GM12878 (cell line): ENCODE results near the gene CNDP2. TPM values are rescaled to one million over a fixed set of nuclear protein-coding genes. Genes with fewer than 3 reads are reported as not detected.

ENCODE experiments used
- ATAC-seq: fragments of 200-7000 bp; cut with Tn5 transposase; 3 replicates; pipeline ENCODE4 v1.9.1; 2020; ENCODE audit warnings: mild to moderate bottlenecking, moderate library complexity
- BruUV-seq: library from RNA; stranded (reverse); fragments of 400-500 nt; replicated peaks from 2 replicates; lab custom pipeline; 2021; lab: Mats Ljungman, UMichigan
- CTCF ChIA-PET: fragments of 300-600 bp; sonication (Branson Sonifier 250); formaldehyde crosslinking; extraction: SDS; loops from one replicate; lab custom pipeline; 2021; ENCODE audit warnings: inconsistent platforms; lab: Yijun Ruan, JAX
- POLR2A ChIA-PET: fragments of 350-600 bp; formaldehyde crosslinking; extraction: SDS; loops from one replicate; lab custom pipeline; 2021; ENCODE audit warnings: inconsistent platforms; lab: Charles Lee
- RAD21 ChIA-PET: fragments of 300-600 bp; sonication (Branson Sonifier 250); formaldehyde crosslinking; loops from one replicate; lab custom pipeline; 2023; ENCODE audit warnings: antibody characterized with exemption; ENCODE audit not compliant: unreplicated experiment; lab: Charles Lee
- SMC1A ChIA-PET: fragments of 300-600 bp; sonication (Branson Sonifier 250); formaldehyde crosslinking; loops from one replicate; lab custom pipeline; 2023; ENCODE audit not compliant: unreplicated experiment, uncharacterized antibody; lab: Charles Lee
- DNase-seq: peaks from one replicate; pipeline ENCODE4 v3.0.0-alpha.2; 2011; ENCODE audit warnings: low read depth, low spot score
- FAIRE-seq: peaks from 3 replicates; lab custom pipeline; 2011; peaks lifted over from hg19 to GRCh38; lab: Jason Lieb, UNC
- H2AFZ ChIP-seq: 2 replicates; pipeline ENCODE4 v1.6.0; 2011; ENCODE audit warnings: low read depth, low read length, control low read depth; ENCODE audit not compliant: control insufficient read depth
- H3K27ac ChIP-seq: 2 replicates; pipeline ENCODE4 v1.5.1; 2011; ENCODE audit warnings: control low read depth; ENCODE audit not compliant: control insufficient read depth, insufficient read depth
- H3K27me3 ChIP-seq, 2 experiments: replicated peaks in 1 of 2; 2 replicates each; pipeline versions ENCODE4 v1.6.0 to v1.6.1; 2011; ENCODE audit warnings: low read length in 1 of 2; ENCODE audit not compliant: control insufficient read depth in 2 of 2, insufficient read depth in 2 of 2
- H3K36me3 ChIP-seq, 2 experiments: 2 replicates each; pipeline ENCODE4 v1.5.1; 2011; ENCODE audit warnings: low read length in 1 of 2; ENCODE audit not compliant: control insufficient read depth in 2 of 2, insufficient read depth in 2 of 2
- H3K4me1 ChIP-seq: 2 replicates; pipeline ENCODE4 v1.6.1; 2011; ENCODE audit warnings: mild to moderate bottlenecking, low read length, moderate library complexity, mixed read lengths; ENCODE audit not compliant: control insufficient read depth, insufficient read depth
- H3K4me2 ChIP-seq: 2 replicates; pipeline ENCODE4 v1.6.0; 2011; ENCODE audit warnings: control low read depth; ENCODE audit not compliant: control insufficient read depth, insufficient read depth
- H3K4me3 ChIP-seq: fragments of 200-600 bp; sonication (generic); 2 replicates; pipeline ENCODE4 v1.5.1; 2016
- H3K79me2 ChIP-seq: 2 replicates; pipeline ENCODE4 v1.6.0; 2011; ENCODE audit warnings: low read length; ENCODE audit not compliant: control insufficient read depth, insufficient read depth
- H3K9ac ChIP-seq: 2 replicates; pipeline ENCODE4 v1.8.0; 2011; ENCODE audit warnings: low read length, control low read depth, mixed read lengths; ENCODE audit not compliant: control insufficient read depth, insufficient read depth
- H3K9me3 ChIP-seq: replicated peaks from 3 replicates; pipeline ENCODE4 v1.5.1; 2011; ENCODE audit warnings: mild to moderate bottlenecking, low read length; ENCODE audit not compliant: control insufficient read depth, insufficient read depth
- H4K20me1 ChIP-seq: 2 replicates; pipeline ENCODE4 v1.6.0; 2011; ENCODE audit not compliant: control insufficient read depth, insufficient read depth
- BACH1 ChIP-seq: fragments of 450-650 bp; IDR thresholded peaks from 2 replicates; pipeline ENCODE4 v1.6.1; 2017; ENCODE audit warnings: mild to moderate bottlenecking, borderline replicate concordance
- CHD4 ChIP-seq: fragments of 200-600 bp; sonication (generic); IDR thresholded peaks from 2 replicates; pipeline ENCODE4 v1.6.1; 2016; ENCODE audit warnings: mild to moderate bottlenecking
- KLF5 ChIP-seq: fragments of 450-650 bp; IDR thresholded peaks from 2 replicates; pipeline ENCODE4 v1.6.1; 2014; ENCODE audit warnings: mild to moderate bottlenecking; ENCODE audit not compliant: partially characterized antibody
- NBN ChIP-seq: fragments of 450-650 bp; IDR thresholded peaks from 2 replicates; pipeline ENCODE4 v1.6.1; 2016
- POLR2A ChIP-seq: IDR thresholded peaks from 2 replicates; pipeline ENCODE4 v1.6.1; 2011; ENCODE audit warnings: low read depth, mild to moderate bottlenecking, low read length
- RB1 ChIP-seq: fragments of 450-650 bp; formaldehyde crosslinking; IDR thresholded peaks from 2 replicates; pipeline ENCODE4 v1.6.1; 2017; ENCODE audit warnings: mild to moderate bottlenecking, borderline replicate concordance
- RBBP5 ChIP-seq: fragments of 200-600 bp; sonication (generic); conservative IDR thresholded peaks from 2 replicates; pipeline ENCODE4 v1.6.1; 2016
- RELB ChIP-seq: fragments of 450-650 bp; IDR thresholded peaks from 2 replicates; pipeline ENCODE4 v1.6.1; 2017; ENCODE audit warnings: low read depth, mild to moderate bottlenecking, moderate library complexity
- RFX5 ChIP-seq: IDR thresholded peaks from 2 replicates; pipeline ENCODE4 v1.6.1; 2011; ENCODE audit warnings: low read depth, low read length, improper control_type of control experiment
- SIX5 ChIP-seq: IDR thresholded peaks from 2 replicates; pipeline ENCODE4 v1.6.1; 2011; ENCODE audit warnings: mild to moderate bottlenecking, low read depth, low read length, moderate library complexity; ENCODE audit not compliant: severe bottlenecking
- SKIL ChIP-seq: fragments of 450-650 bp; IDR thresholded peaks from 2 replicates; pipeline ENCODE4 v1.6.1; 2017; ENCODE audit warnings: mild to moderate bottlenecking, low read depth, inconsistent platforms; ENCODE audit not compliant: poor library complexity, severe bottlenecking
- SMC3 ChIP-seq: IDR thresholded peaks from 2 replicates; pipeline ENCODE4 v1.6.1; 2011; ENCODE audit warnings: low read length, improper control_type of control experiment, borderline replicate concordance
- SREBF1 ChIP-seq: IDR thresholded peaks from 2 replicates; pipeline ENCODE4 v1.6.1; 2012; ENCODE audit warnings: mild to moderate bottlenecking, low read length
- STAT1 ChIP-seq: fragments of 450-650 bp; conservative IDR thresholded peaks from 2 replicates; pipeline ENCODE4 v1.6.1; 2014; ENCODE audit warnings: antibody characterized with exemption, mild to moderate bottlenecking
- TARDBP ChIP-seq: IDR thresholded peaks from 2 replicates; pipeline ENCODE4 v1.6.1; 2016; ENCODE audit warnings: borderline replicate concordance
- ZNF207 ChIP-seq: fragments of 450-650 bp; IDR thresholded peaks from 2 replicates; pipeline ENCODE4 v1.6.1; 2014; ENCODE audit warnings: antibody characterized with exemption, mild to moderate bottlenecking, borderline replicate concordance
- ZSCAN29 ChIP-seq: fragments of 450-650 bp; IDR thresholded peaks from 2 replicates; pipeline ENCODE4 v1.6.1; 2017; ENCODE audit warnings: mild to moderate bottlenecking, moderate library complexity
- WGBS: methylation state at CpG from one replicate; pipeline ENCODE4 v1.1.6; 2016; ENCODE audit warnings: low lambda C conversion rate; ENCODE audit not compliant: insufficient replicate concordance, insufficient coverage; ENCODE audit errors: missing lambda C conversion rate; 5-methylcytosine and 5-hydroxymethylcytosine counted together
- in situ Hi-C: fragments of 300-500 bp; cut with MboI; formaldehyde crosslinking; loops from 9 replicates; pipeline ENCODE4 v1.14.3; 2018; ENCODE audit warnings: mixed read lengths
- intact Hi-C: fragments of 100-400 bp; cut with micrococcal nuclease; formaldehyde crosslinking; loops from one replicate; pipeline ENCODE4 v1.14.2; 2022; ENCODE audit not compliant: unreplicated experiment
- polyA plus RNA-seq, 11 experiments: library from polyadenylated mRNA; depleted of rRNA in 4 of 11; unstranded in 6 of 11; stranded (reverse) in 5 of 11; fragments of >200 nt; fragmentation: Nextera tagmentation in 4 of 11; fragmentation: Illumina TruSeq in 1 of 11; extraction: Ambion mirVana in 4 of 11; extraction: Trizol in 1 of 11; gene quantifications; 1 replicate in 1 of 11; 2 replicates in 10 of 11; pipeline versions ENCODE4 v1.2.1 to v1.2.3, GENCODE V29; 2011 to 2016; ENCODE audit warnings: inconsistent platforms in 2 of 11, missing spikeins in 2 of 11, low read depth in 1 of 11
- total RNA-seq, 4 experiments: library from RNA; depleted of rRNA in 3 of 4; stranded (reverse); fragments of >200 nt in 3 of 4; fragmentation: Illumina TruSeq in 1 of 4; extraction: Trizol in 1 of 4; gene quantifications; 2 replicates each; pipeline versions ENCODE4 v1.2.1 to v1.2.3, GENCODE V29; 2013 to 2021
- TF ChIP-seq, protein P1 (sequence below): IDR thresholded peaks from 2 replicates; pipeline ENCODE4 v1.6.1; 2012; ENCODE audit warnings: improper control_type of control experiment, low read depth, low read length; ENCODE audit not compliant: insufficient replicate concordance

Gene CNDP2
- total and polyA plus RNA-seq, 10 of the 15 experiments (the other 5 are each of a cell fraction or from before 2014, with no cell fraction given): 63.5 to 213 (median 158) TPM

DNA sequence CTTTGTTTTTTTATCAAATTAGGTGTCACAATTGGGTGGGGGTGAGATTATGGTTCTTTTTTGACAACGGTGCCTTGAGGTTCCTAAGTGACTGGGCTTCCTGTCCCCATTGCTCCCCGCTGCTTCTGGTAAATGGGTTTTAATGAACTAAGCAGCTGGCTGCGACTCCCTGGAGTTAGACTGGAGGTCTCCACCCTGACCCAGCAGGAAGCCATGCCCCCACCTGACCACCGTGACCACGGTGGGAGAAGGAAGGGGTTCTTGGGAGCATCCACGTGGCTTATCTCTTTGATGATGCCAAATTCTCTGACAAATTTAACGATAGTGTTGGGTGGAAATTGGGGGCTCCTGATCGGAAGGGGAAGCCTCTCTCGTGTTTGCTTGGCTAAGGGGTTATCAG, 12.2 kb downstream of the CNDP2 start:
- TF ChIP-seq ZNF207: no peak
- no peak for TF ChIP-seq RBBP5
- TF ChIP-seq NBN: no peak
- no peak for TF ChIP-seq RELB
- TF ChIP-seq SIX5: no peak
- TF ChIP-seq ZSCAN29: no peak
- no peak for TF ChIP-seq BACH1
- no peak for TF ChIP-seq RFX5
- TF ChIP-seq POLR2A: no peak
- TF ChIP-seq SMC3: no peak
- TF ChIP-seq SREBF1: no peak
- TF ChIP-seq, protein P1, sequence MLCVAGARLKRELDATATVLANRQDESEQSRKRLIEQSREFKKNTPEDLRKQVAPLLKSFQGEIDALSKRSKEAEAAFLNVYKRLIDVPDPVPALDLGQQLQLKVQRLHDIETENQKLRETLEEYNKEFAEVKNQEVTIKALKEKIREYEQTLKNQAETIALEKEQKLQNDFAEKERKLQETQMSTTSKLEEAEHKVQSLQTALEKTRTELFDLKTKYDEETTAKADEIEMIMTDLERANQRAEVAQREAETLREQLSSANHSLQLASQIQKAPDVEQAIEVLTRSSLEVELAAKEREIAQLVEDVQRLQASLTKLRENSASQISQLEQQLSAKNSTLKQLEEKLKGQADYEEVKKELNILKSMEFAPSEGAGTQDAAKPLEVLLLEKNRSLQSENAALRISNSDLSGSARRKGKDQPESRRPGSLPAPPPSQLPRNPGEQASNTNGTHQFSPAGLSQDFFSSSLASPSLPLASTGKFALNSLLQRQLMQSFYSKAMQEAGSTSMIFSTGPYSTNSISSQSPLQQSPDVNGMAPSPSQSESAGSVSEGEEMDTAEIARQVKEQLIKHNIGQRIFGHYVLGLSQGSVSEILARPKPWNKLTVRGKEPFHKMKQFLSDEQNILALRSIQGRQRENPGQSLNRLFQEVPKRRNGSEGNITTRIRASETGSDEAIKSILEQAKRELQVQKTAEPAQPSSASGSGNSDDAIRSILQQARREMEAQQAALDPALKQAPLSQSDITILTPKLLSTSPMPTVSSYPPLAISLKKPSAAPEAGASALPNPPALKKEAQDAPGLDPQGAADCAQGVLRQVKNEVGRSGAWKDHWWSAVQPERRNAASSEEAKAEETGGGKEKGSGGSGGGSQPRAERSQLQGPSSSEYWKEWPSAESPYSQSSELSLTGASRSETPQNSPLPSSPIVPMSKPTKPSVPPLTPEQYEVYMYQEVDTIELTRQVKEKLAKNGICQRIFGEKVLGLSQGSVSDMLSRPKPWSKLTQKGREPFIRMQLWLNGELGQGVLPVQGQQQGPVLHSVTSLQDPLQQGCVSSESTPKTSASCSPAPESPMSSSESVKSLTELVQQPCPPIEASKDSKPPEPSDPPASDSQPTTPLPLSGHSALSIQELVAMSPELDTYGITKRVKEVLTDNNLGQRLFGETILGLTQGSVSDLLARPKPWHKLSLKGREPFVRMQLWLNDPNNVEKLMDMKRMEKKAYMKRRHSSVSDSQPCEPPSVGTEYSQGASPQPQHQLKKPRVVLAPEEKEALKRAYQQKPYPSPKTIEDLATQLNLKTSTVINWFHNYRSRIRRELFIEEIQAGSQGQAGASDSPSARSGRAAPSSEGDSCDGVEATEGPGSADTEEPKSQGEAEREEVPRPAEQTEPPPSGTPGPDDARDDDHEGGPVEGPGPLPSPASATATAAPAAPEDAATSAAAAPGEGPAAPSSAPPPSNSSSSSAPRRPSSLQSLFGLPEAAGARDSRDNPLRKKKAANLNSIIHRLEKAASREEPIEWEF: no peak
- no peak for TF ChIP-seq TARDBP
- no peak for TF ChIP-seq KLF5
- no peak for TF ChIP-seq SKIL
- no peak for TF ChIP-seq CHD4
- no peak for TF ChIP-seq STAT1
- TF ChIP-seq RB1: no peak
- TF ChIP-seq, all 136 proteins: peak for 0
- H3K4me3 ChIP-seq: no peak overlapping the region
- DNase-seq (no peak), ATAC-seq (no peak), FAIRE-seq (no peak)
- no peaks in the 10 kb centered on the region for H3K9me3 ChIP-seq
- RAD21 ChIA-PET: no interaction called here
- in situ Hi-C loops: no loop called here
- H3K4me2 ChIP-seq: no peak overlapping the region
- H4K20me1 ChIP-seq: no peaks in the 10 kb centered on the region
- H3K9ac ChIP-seq: no peak overlapping the region
- H3K36me3 ChIP-seq: peaks cover 40 to 61% of the 10 kb centered on the region in 2 experiments
- whole genome bisulfite sequencing: 80% methylated on average over 9 of the region's 9 CpGs
- H3K27me3 ChIP-seq: no peaks in the 10 kb centered on the region
- H2AFZ ChIP-seq: no peak overlapping the region
- H3K79me2 ChIP-seq: no peaks in the 10 kb centered on the region; the same call in 1 of the 2 replicates
- no peak overlapping the region for H3K27ac ChIP-seq
- intact Hi-C loops: no loop called here
- no peaks in the 10 kb centered on the region for H3K4me1 ChIP-seq
- SMC1A ChIA-PET: interaction anchor here (0.5 kb wide), 1 partner anchor 345 kb away, joined by 3 read pairs; no protein-coding TSS in a partner anchor
- POLR2A ChIA-PET: no interaction called here
- CTCF ChIA-PET: interaction anchor here (1.1 to 1.3 kb wide), 2 partner anchors 8 to 10 kb away, joined by 3 read pairs; no protein-coding TSS in a partner anchor
- BruUV-seq: no TSS peak
